Mesendoderm (in vitro differentiated cells): ENCODE results near the gene FIBCD1.

Source experiments
- DNase-seq: peaks from one replicate; pipeline ENCODE4 v3.0.0; 2013
- H2AK5ac ChIP-seq: 2 replicates; pipeline ENCODE4 v1.6.1; 2013; ENCODE audit warnings: low read length, inconsistent platforms
- H2BK120ac ChIP-seq: 2 replicates; pipeline ENCODE4 v1.6.1; 2013; ENCODE audit warnings: low read depth, mild to moderate bottlenecking, low read length, moderate library complexity, mixed read lengths
- H2BK15ac ChIP-seq: replicated peaks from 2 replicates; pipeline ENCODE4 v1.6.1; 2013; ENCODE audit warnings: low read depth, mild to moderate bottlenecking, moderate library complexity
- H2BK5ac ChIP-seq: 2 replicates; pipeline ENCODE4 v1.6.1; 2013; ENCODE audit warnings: low read length, inconsistent platforms
- H3K18ac ChIP-seq: 2 replicates; pipeline ENCODE4 v1.6.1; 2013; ENCODE audit warnings: mild to moderate bottlenecking, low read length, mixed read lengths
- H3K23ac ChIP-seq: one replicate; pipeline ENCODE4 v1.6.1; 2013; ENCODE audit warnings: low read length
- H3K27ac ChIP-seq: 2 replicates; pipeline ENCODE4 v1.5.1; 2013; ENCODE audit warnings: low read depth, mild to moderate bottlenecking, inconsistent platforms, low read length, moderate library complexity
- H3K27me3 ChIP-seq: 2 replicates; pipeline ENCODE4 v1.6.1; 2013; ENCODE audit warnings: low read length, control low read depth, mild to moderate bottlenecking, inconsistent platforms; ENCODE audit not compliant: insufficient read depth, poor library complexity
- H3K36me3 ChIP-seq: 2 replicates; pipeline ENCODE4 v1.6.1; 2013; ENCODE audit warnings: low read length, inconsistent platforms; ENCODE audit not compliant: control insufficient read depth, insufficient read depth
- H3K4ac ChIP-seq: one replicate; pipeline ENCODE4 v1.6.1; 2013; ENCODE audit warnings: low read depth, mild to moderate bottlenecking, low read length, moderate library complexity
- H3K4me1 ChIP-seq: 2 replicates; pipeline ENCODE4 v1.6.1; 2013; ENCODE audit warnings: low read depth, low read length, inconsistent platforms; ENCODE audit not compliant: control insufficient read depth
- H3K4me2 ChIP-seq: 2 replicates; pipeline ENCODE4 v1.6.1; 2013; ENCODE audit warnings: low read length
- H3K4me3 ChIP-seq: 2 replicates; pipeline ENCODE4 v1.5.1; 2013; ENCODE audit warnings: mild to moderate bottlenecking, low read length
- H3K56ac ChIP-seq: one replicate; pipeline ENCODE4 v1.6.1; 2013; ENCODE audit warnings: low read length
- H3K79me1 ChIP-seq: 2 replicates; pipeline ENCODE4 v1.6.1; 2013; ENCODE audit warnings: low read length, inconsistent platforms
- H3K79me2 ChIP-seq: 2 replicates; pipeline ENCODE4 v1.6.1; 2013; ENCODE audit warnings: mild to moderate bottlenecking, low read length; ENCODE audit not compliant: control insufficient read depth, insufficient read depth
- H3K9ac ChIP-seq: 2 replicates; pipeline ENCODE4 v1.6.1; 2013; ENCODE audit warnings: low read length, inconsistent platforms
- H4K5ac ChIP-seq: one replicate; pipeline ENCODE4 v1.6.1; 2013; ENCODE audit warnings: low read length
- H4K8ac ChIP-seq: one replicate; pipeline ENCODE4 v1.6.1; 2013; ENCODE audit warnings: low read depth, mild to moderate bottlenecking, control low read depth, low read length, moderate library complexity
- WGBS: extraction: QIAGEN DNeasy Blood & Tissue Kit; methylation state at CpG from one replicate; pipeline ENCODE4 v1.1.7; 2013; ENCODE audit warnings: low lambda C conversion rate, missing lambda C conversion rate; ENCODE audit not compliant: insufficient coverage; ENCODE audit errors: extremely low coverage; 5-methylcytosine and 5-hydroxymethylcytosine counted together

Gene FIBCD1

GRCh38 chr9:130972277-130972956 lies 33.4 kb upstream of the FIBCD1 start:
- Histone ChIP-seq H3K23ac (no peak overlapping the region), H3K36me3 (no peaks in the 10 kb centered on the region), H4K5ac (no peak overlapping the region), H3K4me2 (no peak overlapping the region), H2AK5ac (no peak overlapping the region), H3K4me3 (no peak overlapping the region), H3K56ac (no peak overlapping the region), H3K4me1 (no peaks in the 10 kb centered on the region), H2BK5ac (no peak overlapping the region), H3K27ac (no peak overlapping the region), H3K18ac (no peak overlapping the region), H2BK120ac (no peak overlapping the region), H3K9ac (no peak overlapping the region), H3K27me3 (no peaks in the 10 kb centered on the region), H3K79me2 (no peaks in the 10 kb centered on the region), H4K8ac (no peak overlapping the region), H3K4ac (no peak overlapping the region), H3K79me1 (no peaks in the 10 kb centered on the region), H2BK15ac (no peak overlapping the region)
- DNase-seq = no peak
- no CpG with 5 or more reads among the region's 6 CpGs for WGBS

GRCh38 chr9:130971294-130971849 lies 32.3 kb upstream of the FIBCD1 start:
- Histone ChIP-seq H3K27me3 (no peaks in the 10 kb centered on the region), H3K23ac (no peak overlapping the region), H2BK120ac (no peak overlapping the region), H4K8ac (no peak overlapping the region), H3K56ac (peak overlapping the region; percentile 49), H3K4ac (no peak overlapping the region), H2BK5ac (no peak overlapping the region), H3K79me1 (no peaks in the 10 kb centered on the region), H3K4me1 (no peaks in the 10 kb centered on the region), H4K5ac (no peak overlapping the region), H2AK5ac (peak overlapping the region; percentile 74), H3K36me3 (no peaks in the 10 kb centered on the region), H3K9ac (no peak overlapping the region), H3K4me2 (no peak overlapping the region), H3K18ac (no peak overlapping the region), H2BK15ac (no peak overlapping the region), H3K79me2 (no peaks in the 10 kb centered on the region), H3K4me3 (no peak overlapping the region), H3K27ac (no peak overlapping the region)
- WGBS = no CpG with 5 or more reads among the region's 12 CpGs
- DNase-seq = no peak

GRCh38 chr9:130970855-130971254 lies 31.8 kb upstream of the FIBCD1 start:
- no peak overlapping the region for H2BK5ac ChIP-seq
- DNase-seq = no peak
- no peak overlapping the region for H3K18ac ChIP-seq
- no peaks in the 10 kb centered on the region for H3K79me1 ChIP-seq
- H4K5ac ChIP-seq = no peak overlapping the region
- no peaks in the 10 kb centered on the region for H3K27me3 ChIP-seq
- H3K79me2 ChIP-seq = no peaks in the 10 kb centered on the region
- no peaks in the 10 kb centered on the region for H3K36me3 ChIP-seq
- H3K9ac ChIP-seq = no peak overlapping the region
- H2BK120ac ChIP-seq = no peak overlapping the region
- no peak overlapping the region for H3K27ac ChIP-seq
- H2AK5ac ChIP-seq = no peak overlapping the region
- H4K8ac ChIP-seq = no peak overlapping the region
- no peaks in the 10 kb centered on the region for H3K4me1 ChIP-seq
- no peak overlapping the region for H3K4me3 ChIP-seq
- no CpG with 5 or more reads among the region's 3 CpGs for WGBS
- no peak overlapping the region for H3K4ac ChIP-seq
- no peak overlapping the region for H3K4me2 ChIP-seq
- H3K23ac ChIP-seq = no peak overlapping the region
- H3K56ac ChIP-seq = no peak overlapping the region
- no peak overlapping the region for H2BK15ac ChIP-seq

GRCh38 chr9:130970052-130970451 lies 31.0 kb upstream of the FIBCD1 start:
- Histone ChIP-seq H4K8ac (no peak overlapping the region), H3K4me1 (no peaks in the 10 kb centered on the region), H3K56ac (no peak overlapping the region), H3K4ac (no peak overlapping the region), H3K79me1 (no peaks in the 10 kb centered on the region), H3K4me2 (no peak overlapping the region), H3K18ac (no peak overlapping the region), H2BK120ac (no peak overlapping the region), H3K4me3 (no peak overlapping the region), H2BK5ac (no peak overlapping the region), H3K36me3 (no peaks in the 10 kb centered on the region), H3K27me3 (no peaks in the 10 kb centered on the region), H2BK15ac (no peak overlapping the region), H4K5ac (no peak overlapping the region), H3K9ac (no peak overlapping the region), H3K79me2 (no peaks in the 10 kb centered on the region), H3K23ac (no peak overlapping the region), H2AK5ac (no peak overlapping the region), H3K27ac (no peak overlapping the region)
- WGBS = no CpG with 5 or more reads among the region's 12 CpGs
- DNase-seq = no peak

- no peak overlapping the region for H3K4ac ChIP-seq
- H3K23ac ChIP-seq = no peak overlapping the region
- no peaks in the 10 kb centered on the region for H3K79me1 ChIP-seq
- no peaks in the 10 kb centered on the region for H3K79me2 ChIP-seq
- no peak overlapping the region for H2BK5ac ChIP-seq
- H2BK15ac ChIP-seq = no peak overlapping the region
- no peaks in the 10 kb centered on the region for H3K36me3 ChIP-seq
- no peak for DNase-seq
- H3K4me3 ChIP-seq = no peak overlapping the region
- H3K27me3 ChIP-seq = no peaks in the 10 kb centered on the region
- no CpG with 5 or more reads among the region's 7 CpGs for WGBS
- peaks cover 5% of the 10 kb centered on the region for H3K4me1 ChIP-seq
- no peak overlapping the region for H2AK5ac ChIP-seq
- no peak overlapping the region for H3K18ac ChIP-seq
- H3K9ac ChIP-seq = no peak overlapping the region
- no peak overlapping the region for H4K8ac ChIP-seq
- H2BK120ac ChIP-seq = no peak overlapping the region
- no peak overlapping the region for H3K56ac ChIP-seq
- H3K27ac ChIP-seq = no peak overlapping the region
- H4K5ac ChIP-seq = no peak overlapping the region
- H3K4me2 ChIP-seq = no peak overlapping the region
Measured at GRCh38 chr9:130965680-130966079, 26.6 kb upstream of the FIBCD1 start.

- no peak for DNase-seq
- Histone ChIP-seq H2BK15ac (no peak overlapping the region), H3K36me3 (no peaks in the 10 kb centered on the region), H4K5ac (no peak overlapping the region), H2BK5ac (no peak overlapping the region), H3K4me3 (no peak overlapping the region), H3K79me1 (no peaks in the 10 kb centered on the region), H3K4ac (no peak overlapping the region), H3K79me2 (no peaks in the 10 kb centered on the region), H3K18ac (no peak overlapping the region), H3K23ac (no peak overlapping the region), H3K4me1 (peaks cover 5% of the 10 kb centered on the region), H3K4me2 (no peak overlapping the region), H3K56ac (no peak overlapping the region), H2AK5ac (no peak overlapping the region), H3K27me3 (no peaks in the 10 kb centered on the region), H2BK120ac (no peak overlapping the region), H3K9ac (no peak overlapping the region), H4K8ac (no peak overlapping the region), H3K27ac (no peak overlapping the region)
- WGBS = no CpG with 5 or more reads among the region's 8 CpGs
Measured at GRCh38 chr9:130963916-130964315, 24.9 kb upstream of the FIBCD1 start.
